ENCODE measurements around the gene LHFPL3.
"Not testable (repeated sequence)": the region's sequence is repeated elsewhere in the genome, so short reads cannot be mapped to it uniquely, and the experiment has no call there.

DNA sequence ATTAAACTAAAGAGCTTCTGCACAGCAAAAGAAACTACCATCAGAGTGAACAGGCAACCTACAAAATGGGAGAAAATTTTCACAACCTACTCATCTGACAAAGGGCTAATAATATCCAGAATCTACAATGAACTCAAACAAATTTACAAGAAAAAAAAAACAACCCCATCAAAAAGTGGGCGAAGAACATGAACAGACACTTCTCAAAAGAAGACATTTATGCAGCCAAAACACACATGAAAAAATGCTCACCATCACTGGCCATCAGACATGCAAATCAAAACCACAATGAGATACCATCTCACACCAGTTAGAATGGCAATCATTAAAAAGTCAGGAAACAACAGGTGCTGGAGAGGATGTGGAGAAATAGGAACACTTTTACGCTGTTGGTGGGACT lies 46.7 kb upstream of the LHFPL3 start:
- TF ChIP-seq, protein P1, sequence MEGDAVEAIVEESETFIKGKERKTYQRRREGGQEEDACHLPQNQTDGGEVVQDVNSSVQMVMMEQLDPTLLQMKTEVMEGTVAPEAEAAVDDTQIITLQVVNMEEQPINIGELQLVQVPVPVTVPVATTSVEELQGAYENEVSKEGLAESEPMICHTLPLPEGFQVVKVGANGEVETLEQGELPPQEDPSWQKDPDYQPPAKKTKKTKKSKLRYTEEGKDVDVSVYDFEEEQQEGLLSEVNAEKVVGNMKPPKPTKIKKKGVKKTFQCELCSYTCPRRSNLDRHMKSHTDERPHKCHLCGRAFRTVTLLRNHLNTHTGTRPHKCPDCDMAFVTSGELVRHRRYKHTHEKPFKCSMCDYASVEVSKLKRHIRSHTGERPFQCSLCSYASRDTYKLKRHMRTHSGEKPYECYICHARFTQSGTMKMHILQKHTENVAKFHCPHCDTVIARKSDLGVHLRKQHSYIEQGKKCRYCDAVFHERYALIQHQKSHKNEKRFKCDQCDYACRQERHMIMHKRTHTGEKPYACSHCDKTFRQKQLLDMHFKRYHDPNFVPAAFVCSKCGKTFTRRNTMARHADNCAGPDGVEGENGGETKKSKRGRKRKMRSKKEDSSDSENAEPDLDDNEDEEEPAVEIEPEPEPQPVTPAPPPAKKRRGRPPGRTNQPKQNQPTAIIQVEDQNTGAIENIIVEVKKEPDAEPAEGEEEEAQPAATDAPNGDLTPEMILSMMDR (IDR thresholded peaks at IDR 0.05) = not testable (repeated sequence)
- TF ChIP-seq POLR2A (IDR thresholded peaks at IDR 0.05) = not testable (repeated sequence)

Measured in thyroid gland (tissue), 4 donors.